HG03460 (cell line): ENCODE measurements around the gene LDHD.
"Not testable (repeated sequence)": the region's sequence is repeated elsewhere in the genome, so short reads cannot be mapped to it uniquely, and the experiment has no call there.

Source experiments
- ATAC-seq: cut with Tn5 transposase; IDR thresholded peaks from one replicate; pipeline ENCODE4 v1.9.1; 2021; ENCODE audit not compliant: unreplicated experiment

Gene LDHD

GRCh38 chr16:75116081-75116910 lies at the start of gene LDHD:
Gene LDHD (minus strand): TSS chr16:75116780. CDS start chr16:75116720, 60 bp downstream.
- ATAC-seq: no peak

DNA sequence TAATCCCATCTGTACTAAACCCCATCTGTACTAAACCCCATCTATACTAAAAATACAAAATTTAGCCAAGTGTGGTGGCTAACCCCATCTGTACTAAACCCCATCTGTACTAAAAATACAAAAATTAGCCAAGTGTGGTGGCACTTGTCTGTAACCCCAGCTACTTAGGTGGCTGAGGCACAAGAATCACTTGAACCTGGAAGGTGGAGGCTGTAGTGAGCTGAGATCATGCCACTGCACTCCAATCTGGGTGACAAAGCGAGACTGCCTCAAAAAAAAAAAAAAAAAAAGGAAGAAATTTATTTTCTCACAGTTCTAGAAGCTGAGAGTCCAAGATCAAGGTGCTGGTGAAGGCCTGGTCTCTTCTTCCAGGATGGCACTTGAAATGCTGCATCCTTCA lies 43.8 kb upstream of the LDHD start:
- ATAC-seq: no peak

DNA sequence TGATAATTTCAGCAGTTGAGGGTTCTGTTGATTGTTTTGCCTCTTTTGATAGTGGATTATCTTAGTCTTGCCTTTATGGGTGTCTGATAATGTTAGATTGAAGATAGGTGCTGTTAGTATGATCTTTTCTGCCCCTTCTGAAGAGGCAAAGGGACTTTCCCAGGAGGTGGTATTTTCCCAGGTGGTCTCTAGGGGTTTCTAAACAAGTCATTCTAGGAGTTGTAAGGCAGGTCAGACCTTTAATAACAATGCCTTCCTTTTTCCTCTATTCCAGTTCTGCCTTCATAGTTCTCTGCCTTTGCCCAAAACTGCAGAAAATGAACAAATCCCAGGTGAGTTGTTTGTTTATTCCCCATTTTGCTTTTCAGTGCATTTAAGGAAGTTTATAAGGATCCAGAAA lies 36.1 kb upstream of the LDHD start:
- no peak for ATAC-seq

DNA sequence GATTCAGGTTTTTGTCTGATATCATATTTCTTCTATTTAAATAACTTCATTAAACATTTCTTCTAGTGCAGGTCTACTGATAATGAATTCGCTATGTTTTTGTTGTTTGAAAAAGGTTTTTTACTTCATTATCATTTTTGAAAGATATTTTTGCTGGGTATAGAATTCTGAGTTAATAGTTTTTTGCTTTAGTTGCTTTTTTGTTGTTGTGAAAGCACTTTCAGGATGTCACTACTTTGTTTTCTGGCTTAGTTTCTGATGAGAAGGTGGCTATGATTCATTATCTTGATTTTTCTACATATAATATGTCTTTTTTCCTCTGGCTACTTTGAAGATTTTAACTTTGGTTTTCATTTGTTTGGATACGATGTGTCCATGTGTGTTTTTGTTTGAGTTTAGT lies 35.2 kb upstream of the LDHD start:
- no peak for ATAC-seq

GRCh38 chr16:75148311-75149195 lies 32.0 kb upstream of the LDHD start, which contains the start of gene ZFP1:
Gene ZFP1 (plus strand): TSS chr16:75148524. CDS start chr16:75152952, 4,428 bp downstream.
- ATAC-seq: peak; percentile 87

- no peak for ATAC-seq
Measured at GRCh38 chr16:75147968-75148310, 31.4 kb upstream of the LDHD start.

GRCh38 chr16:75143941-75144340 lies 27.4 kb upstream of the LDHD start:
- no peak for ATAC-seq

GRCh38 chr16:75139498-75139897 lies 22.9 kb upstream of the LDHD start:
- ATAC-seq: no peak

GRCh38 chr16:75138636-75139035 lies 22.1 kb upstream of the LDHD start:
- no peak for ATAC-seq

DNA sequence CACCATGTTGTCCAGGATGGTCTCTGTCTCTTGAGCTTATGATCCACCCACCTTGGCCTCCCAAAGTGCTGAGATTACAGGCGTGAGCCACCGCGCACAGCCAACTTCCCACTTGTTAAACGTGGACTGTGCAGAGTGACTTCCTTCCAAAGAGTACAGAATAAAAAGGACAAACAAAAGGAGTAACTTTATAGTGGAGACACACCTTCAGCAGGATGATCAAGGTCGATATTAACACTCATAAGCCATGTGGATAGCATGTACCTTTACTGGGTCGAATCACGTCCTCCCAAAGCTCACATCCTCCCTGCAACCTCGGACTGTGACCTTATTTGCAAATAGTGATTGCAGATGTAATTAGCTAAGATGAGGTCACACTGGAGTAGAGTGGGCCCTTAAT lies 21.7 kb upstream of the LDHD start:
- no peak for ATAC-seq

DNA sequence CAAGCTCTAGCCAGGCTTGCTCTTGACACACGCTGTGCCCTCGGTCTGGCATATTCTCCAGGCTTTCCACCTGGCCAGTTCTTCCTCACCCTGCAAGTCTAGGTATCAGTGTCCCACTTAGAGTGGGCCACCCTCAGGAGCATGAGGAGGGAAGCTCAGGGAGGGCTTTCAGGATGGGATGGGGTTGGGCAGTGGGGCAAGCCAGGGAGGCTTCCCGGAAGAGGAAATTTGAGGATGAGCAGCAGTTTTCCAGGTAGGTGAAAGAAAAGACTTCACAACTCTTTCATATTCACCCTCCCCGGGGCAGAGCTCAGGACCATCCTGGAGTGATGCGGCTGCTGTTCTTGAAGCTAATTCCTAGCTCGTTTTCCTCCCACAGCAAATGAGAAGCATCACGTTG lies 14.5 kb upstream of the LDHD start:
- no peak for ATAC-seq

GRCh38 chr16:75130150-75130771 lies 13.7 kb upstream of the LDHD start:
- no peak for ATAC-seq

- not testable (repeated sequence) for ATAC-seq
Measured at GRCh38 chr16:75129421-75130149, 13.0 kb upstream of the LDHD start.

DNA sequence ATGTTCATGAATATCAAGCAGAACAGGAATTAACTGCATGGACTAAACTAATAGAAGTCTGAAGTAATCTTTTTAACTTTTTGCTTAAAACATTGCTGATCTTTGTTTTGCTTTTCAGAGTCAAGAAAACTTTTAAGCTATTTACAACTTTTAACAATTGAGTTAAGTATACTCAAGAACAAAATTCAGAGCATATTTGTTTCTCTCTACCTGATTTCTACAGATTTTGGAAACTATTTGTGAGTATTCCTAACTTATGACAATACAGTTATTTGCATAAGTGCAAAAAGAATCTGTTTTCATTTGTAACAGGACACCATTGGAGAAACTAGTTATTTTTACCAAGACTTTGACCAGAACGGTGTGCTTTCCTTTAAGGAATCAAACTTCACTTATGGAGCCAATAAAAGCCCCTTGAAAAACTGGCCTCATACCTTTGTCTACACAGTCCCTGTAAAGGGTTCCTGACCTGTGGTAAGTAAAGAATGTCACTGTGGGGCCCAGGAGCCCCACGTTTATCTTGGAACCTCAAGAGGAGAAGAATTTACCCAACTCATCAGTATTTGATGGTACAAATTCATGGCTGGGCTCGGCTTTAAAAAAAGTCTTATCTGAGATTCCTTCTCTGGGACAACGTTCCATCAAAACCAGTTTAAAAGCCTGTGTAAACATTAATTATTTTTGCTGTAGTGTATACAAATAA lies 11.3 kb upstream of the LDHD start:
- ATAC-seq: no peak

GRCh38 chr16:75122609-75123008 lies 6.0 kb upstream of the LDHD start:
- ATAC-seq: no peak

GRCh38 chr16:75121949-75122568 lies 5.5 kb upstream of the LDHD start:
- ATAC-seq: no peak

GRCh38 chr16:75120253-75120652 lies 3.7 kb upstream of the LDHD start:
- no peak for ATAC-seq

DNA sequence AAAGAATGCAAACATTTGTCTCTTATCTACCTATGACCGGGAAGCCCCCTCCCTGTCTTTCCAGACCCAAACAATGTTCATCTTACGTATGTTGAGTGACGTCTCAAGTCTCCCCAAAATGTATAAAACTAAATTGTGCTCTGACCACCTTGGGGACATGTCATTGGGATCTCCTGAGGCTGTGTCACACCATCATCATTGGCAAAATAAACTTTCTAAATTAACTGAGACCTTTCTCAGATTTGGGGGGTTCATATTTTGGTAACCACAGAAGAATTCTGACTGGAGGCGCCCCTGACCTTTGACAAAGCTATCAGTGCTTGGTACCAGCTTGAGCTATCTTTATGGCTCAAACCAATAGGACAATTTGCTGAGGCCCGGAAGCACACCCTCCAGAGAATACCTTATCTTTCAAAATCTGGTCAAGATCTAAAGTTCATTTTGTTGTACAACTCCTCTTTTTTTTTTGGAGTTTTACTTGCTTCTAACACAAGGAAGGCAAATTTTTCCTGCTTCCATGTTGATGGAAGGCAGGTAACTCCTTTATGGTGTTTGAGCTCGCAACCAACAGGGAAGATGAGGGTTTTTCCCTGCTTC lies 2.5 kb upstream of the LDHD start:
- no peak for ATAC-seq

GRCh38 chr16:75116911-75117245 lies 298 bp upstream of the LDHD start:
- ATAC-seq: no peak
